AG08396 (cell line): ENCODE results near the gene SEMA6D.
"Not testable (repeated sequence)": the region's sequence is repeated elsewhere in the genome, so short reads cannot be mapped to it uniquely, and the experiment has no call there.

Experiments used
- DNase-seq: peaks from one replicate; pipeline ENCODE4 v3.0.0; 2012; ENCODE audit warnings: low spot score, mixed read lengths

SEMA6D gene

GRCh38 chr15:47716516-47716915, 789 bp upstream of the SEMA6D start:
- no peak for DNase-seq

- DNase-seq, result peak; percentile 61
These were observed 1.5 kb downstream of the SEMA6D start for GRCh38 chr15:47718497-47719437.

- DNase-seq, result no peak
These were observed 2.4 kb downstream of the SEMA6D start for GRCh38 chr15:47719730-47720129.

GRCh38 chr15:47720555-47720954, 3.2 kb downstream of the SEMA6D start:
- peak; percentile 8 for DNase-seq

GRCh38 chr15:47721676-47722075, 4.4 kb downstream of the SEMA6D start:
- DNase-seq, result no peak

GRCh38 chr15:47724346-47724745, 7.0 kb downstream of the SEMA6D start:
- no peak for DNase-seq

GRCh38 chr15:47725051-47725450, 7.7 kb downstream of the SEMA6D start:
- no peak for DNase-seq

GRCh38 chr15:47725906-47726305, 8.6 kb downstream of the SEMA6D start:
- no peak for DNase-seq

- DNase-seq, result no peak
These were observed 9.1 kb downstream of the SEMA6D start for GRCh38 chr15:47726399-47726823.

GRCh38 chr15:47727137-47727536, 9.8 kb downstream of the SEMA6D start:
- DNase-seq, result no peak

GRCh38 chr15:47727676-47728075, 10.4 kb downstream of the SEMA6D start:
- no peak for DNase-seq

GRCh38 chr15:47728426-47728825, 11.1 kb downstream of the SEMA6D start:
- no peak for DNase-seq

GRCh38 chr15:47728886-47729285, 11.6 kb downstream of the SEMA6D start:
- no peak for DNase-seq

GRCh38 chr15:47731230-47731629, 13.9 kb downstream of the SEMA6D start:
- DNase-seq, result no peak

- no peak for DNase-seq
These were observed 14.9 kb downstream of the SEMA6D start for GRCh38 chr15:47732248-47732647.

- DNase-seq, result no peak
These were observed 15.8 kb downstream of the SEMA6D start for GRCh38 chr15:47733085-47733484.

- no peak for DNase-seq
These were observed 19.0 kb downstream of the SEMA6D start for GRCh38 chr15:47736143-47736786.

- no peak for DNase-seq
These were observed 20.2 kb downstream of the SEMA6D start for GRCh38 chr15:47737477-47737876.

GRCh38 chr15:47738144-47738825, 21.0 kb downstream of the SEMA6D start:
- DNase-seq, result not testable (repeated sequence)

- no peak for DNase-seq
These were observed 23.8 kb downstream of the SEMA6D start for GRCh38 chr15:47741082-47741481.

GRCh38 chr15:47741907-47742306, 24.6 kb downstream of the SEMA6D start:
- DNase-seq, result no peak

- DNase-seq, result no peak
These were observed 25.0 kb downstream of the SEMA6D start for GRCh38 chr15:47742334-47742733.

GRCh38 chr15:47742742-47743141, 25.4 kb downstream of the SEMA6D start:
- DNase-seq, result no peak
